Keratinocyte (primary cell): ENCODE results near the gene CNTD1. TPM values are rescaled to one million over a fixed set of nuclear protein-coding genes. Genes with fewer than 3 reads are reported as not detected.

Experiments
- DNase-seq: peaks from one replicate; pipeline ENCODE4 v3.0.0-alpha.2; 2011; ENCODE audit warnings: low read depth, missing footprints, low spot score
- FAIRE-seq: peaks from 2 replicates; lab custom pipeline; 2011; peaks lifted over from hg19 to GRCh38; lab: Jason Lieb, UNC
- H2AFZ ChIP-seq: 2 replicates; pipeline ENCODE4 v1.6.0; 2012; ENCODE audit warnings: low read length, control low read depth, inconsistent platforms; ENCODE audit not compliant: control insufficient read depth
- H3K27ac ChIP-seq: 2 replicates; pipeline ENCODE4 v1.5.1; 2011; ENCODE audit warnings: low read length; ENCODE audit not compliant: control insufficient read depth, insufficient read depth
- H3K27me3 ChIP-seq: 3 replicates; pipeline ENCODE4 v1.6.0; 2011; ENCODE audit warnings: low read length; ENCODE audit not compliant: control insufficient read depth, insufficient read depth; ENCODE audit errors: extremely low read depth
- H3K36me3 ChIP-seq, 2 experiments: 2 replicates in 1 of 2; 3 replicates in 1 of 2; pipeline ENCODE4 v1.5.1; 2011; ENCODE audit warnings: low read length in 2 of 2, mild to moderate bottlenecking in 1 of 2; ENCODE audit not compliant: control insufficient read depth in 2 of 2, insufficient read depth in 2 of 2; ENCODE audit errors: extremely low read depth in 1 of 2
- H3K4me1 ChIP-seq: 3 replicates; pipeline ENCODE4 v1.5.1; 2011; ENCODE audit warnings: low read length; ENCODE audit not compliant: control insufficient read depth, insufficient read depth; ENCODE audit errors: extremely low read depth
- H3K4me2 ChIP-seq: 3 replicates; pipeline ENCODE4 v1.6.0; 2011; ENCODE audit warnings: low read depth, low read length; ENCODE audit not compliant: control insufficient read depth, insufficient read depth; ENCODE audit errors: extremely low read depth
- H3K4me3 ChIP-seq, 3 experiments: fragments of 200-600 bp in 1 of 3; sonication (generic) in 1 of 3; 2 replicates in 2 of 3; 3 replicates in 1 of 3; pipeline ENCODE4 v1.5.1; 2011 to 2016; ENCODE audit warnings: low read length in 3 of 3, mild to moderate bottlenecking in 3 of 3, control low read depth in 2 of 3, inconsistent platforms in 1 of 3, low read depth in 1 of 3, mixed read lengths in 1 of 3, mixed run types in 1 of 3, moderate library complexity in 1 of 3; ENCODE audit not compliant: control insufficient read depth in 2 of 3, insufficient read depth in 2 of 3; ENCODE audit errors: extremely low read depth in 1 of 3
- H3K79me2 ChIP-seq: 2 replicates; pipeline ENCODE4 v1.6.0; 2012; ENCODE audit warnings: low read length; ENCODE audit not compliant: control insufficient read depth, insufficient read depth
- H3K9ac ChIP-seq: 3 replicates; pipeline ENCODE4 v1.6.0; 2011; ENCODE audit warnings: low read length; ENCODE audit not compliant: control insufficient read depth, insufficient read depth; ENCODE audit errors: extremely low read depth
- H3K9me1 ChIP-seq: 3 replicates; pipeline ENCODE4 v1.6.0; 2011; ENCODE audit warnings: low read length; ENCODE audit not compliant: control insufficient read depth, insufficient read depth; ENCODE audit errors: extremely low read depth
- H3K9me3 ChIP-seq: 2 replicates; pipeline ENCODE4 v1.5.1; 2012; ENCODE audit warnings: low read depth, low read length; ENCODE audit not compliant: control insufficient read depth
- H4K20me1 ChIP-seq: 3 replicates; pipeline ENCODE4 v1.6.0; 2011; ENCODE audit warnings: low read length; ENCODE audit not compliant: control insufficient read depth, insufficient read depth; ENCODE audit errors: extremely low read depth
- CTCF ChIP-seq, 3 experiments: IDR thresholded peaks in 1 of 3; conservative IDR thresholded peaks in 1 of 3; optimal IDR thresholded peaks in 1 of 3; 2 replicates in 2 of 3; 3 replicates in 1 of 3; pipeline versions ENCODE3 to v1.5.1; 2011; ENCODE audit warnings: low read length in 3 of 3, mild to moderate bottlenecking in 3 of 3, moderate library complexity in 2 of 3, control low read depth in 1 of 3, inconsistent platforms in 1 of 3; ENCODE audit not compliant: insufficient read depth in 2 of 3; ENCODE audit errors: extremely low read depth in 1 of 3
- EZH2 ChIP-seq: IDR thresholded peaks from one replicate; pipeline ENCODE4 v1.6.1; 2012; ENCODE audit warnings: inconsistent platforms, mild to moderate bottlenecking, low read length, moderate library complexity
- dilution Hi-C: fragments of 300-500 bp; cut with MboI; formaldehyde crosslinking; loops from one replicate; pipeline ENCODE4 v1.7.0; 2020; ENCODE audit warnings: low sequenced_read_pairs; ENCODE audit not compliant: extremely low pct_ligation_motif_present
- polyA plus RNA-seq, 5 experiments: library from polyadenylated mRNA; depleted of rRNA in 3 of 5; stranded (reverse) in 3 of 5; stranded (forward) in 1 of 5; unstranded in 1 of 5; fragments of >200 nt; gene quantifications; 1 replicate in 1 of 5; 2 replicates in 3 of 5; 3 replicates in 1 of 5; pipeline versions ENCODE4 v1.2.1 to v1.2.3, GENCODE V29; 2011 to 2012; ENCODE audit warnings: missing spikeins in 2 of 5, low read depth in 1 of 5, low replicate concordance in 1 of 5

The CNTD1 gene
- polyA plus RNA-seq, 1 donor (not counting 4 experiments of a cell fraction or from before 2014, with no cell fraction given): not detected

DNA sequence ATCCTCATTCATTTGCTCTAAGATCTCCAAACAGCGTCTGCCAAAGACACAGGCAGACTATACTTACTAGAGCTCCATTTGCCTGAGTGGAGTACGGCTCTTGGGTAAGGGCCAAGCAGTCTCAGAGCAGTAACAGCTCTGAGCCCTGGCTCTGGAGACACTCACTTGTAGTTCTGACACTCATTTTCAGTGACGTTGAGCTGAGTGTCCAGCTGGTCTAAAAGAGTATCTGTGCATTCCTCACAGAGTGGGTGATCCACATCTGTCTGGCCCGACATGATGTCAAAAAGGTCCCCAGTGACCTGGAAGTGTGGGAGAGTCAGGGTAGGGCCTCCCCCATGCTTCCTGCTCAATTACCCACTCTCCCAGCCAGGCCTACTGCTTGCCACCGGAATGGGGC is 19.7 kb downstream of the CNTD1 start:
- H3K9me3 ChIP-seq: no peaks in the 10 kb centered on the region
- peaks cover 40 to 45% of the 10 kb centered on the region in 2 experiments for H3K36me3 ChIP-seq

GRCh38 chr17:42819939-42820535 is 21.4 kb downstream of the CNTD1 start:
- Histone ChIP-seq H3K36me3 (peaks cover 32 to 39% of the 10 kb centered on the region in 2 experiments), H3K9me3 (no peaks in the 10 kb centered on the region), H3K4me1 (peaks cover 6% of the 10 kb centered on the region), H3K27ac (no peak overlapping the region), H3K4me3 (no peak overlapping the region), H3K79me2 (peaks cover 26% of the 10 kb centered on the region), H3K9me1 (no peaks in the 10 kb centered on the region), H3K9ac (no peak overlapping the region), H2AFZ (no peak overlapping the region), H3K27me3 (no peaks in the 10 kb centered on the region), H3K4me2 (no peak overlapping the region), H4K20me1 (no peaks in the 10 kb centered on the region)
- TF ChIP-seq CTCF (optimal IDR thresholded peaks at IDR 0.05 in 1 of 3, IDR thresholded peaks at IDR 0.05 in 1 of 3, conservative IDR thresholded peaks at IDR 0.05 in 1 of 3; ENCODE audit: extremely low read depth in 1 of 3, insufficient read depth in 2 of 3, low read length in 3 of 3): peak; percentile 71 to 90 (median 73)
- no peak for TF ChIP-seq EZH2
- FAIRE-seq (no peak), DNase-seq (no peak)
- dilution Hi-C loops: no loop called here

More for the DNA sequence above, 19.7 kb downstream of the CNTD1 start:
- peaks cover 6% of the 10 kb centered on the region for H3K4me1 ChIP-seq
- no peaks in the 10 kb centered on the region for H3K27me3 ChIP-seq
- no peaks in the 10 kb centered on the region for H3K9me1 ChIP-seq
- no peak overlapping the region for H3K27ac ChIP-seq
- no peak overlapping the region for H3K4me3 ChIP-seq
- H3K79me2 ChIP-seq: peaks cover 19% of the 10 kb centered on the region
- TF ChIP-seq EZH2 (no peak), CTCF (optimal IDR thresholded peaks at IDR 0.05 in 1 of 3, IDR thresholded peaks at IDR 0.05 in 1 of 3, conservative IDR thresholded peaks at IDR 0.05 in 1 of 3; ENCODE audit: extremely low read depth in 1 of 3, insufficient read depth in 2 of 3, low read length in 3 of 3) (no peak)
- DNase-seq (no peak), FAIRE-seq (no peak)
- dilution Hi-C loops: no loop called here
- H3K4me2 ChIP-seq: no peak overlapping the region
- no peak overlapping the region for H2AFZ ChIP-seq
- no peaks in the 10 kb centered on the region for H4K20me1 ChIP-seq
- no peak overlapping the region for H3K9ac ChIP-seq
